Loucy (cell line): ENCODE results near the gene MEF2C.

Experiments
- CTCF ChIP-seq: fragments of 200-600 bp; sonication (generic); conservative IDR thresholded peaks from 2 replicates; pipeline ENCODE4 v1.5.1; 2014; ENCODE audit warnings: mild to moderate bottlenecking, antibody characterized with exemption, low read length
- EZH2phosphoT487 ChIP-seq: fragments of 200-600 bp; IDR thresholded peaks from 2 replicates; pipeline ENCODE4 v1.6.1; 2018; ENCODE audit warnings: antibody characterized with exemption, mild to moderate bottlenecking, moderate library complexity, borderline replicate concordance

GRCh38 chr5:88695931-88696330 lies 187.1 kb downstream of the MEF2C start:
- no peak for TF ChIP-seq CTCF
- TF ChIP-seq EZH2phosphoT487 = no peak
